Mucosa of stomach (tissue), 1 donor: ENCODE data around the gene COL4A4.

Experiments
- H3K27me3 ChIP-seq: one replicate; pipeline ENCODE4 v1.7.0; 2013; ENCODE audit warnings: mild to moderate bottlenecking, low read length; ENCODE audit not compliant: control insufficient read depth, insufficient read depth
- H3K36me3 ChIP-seq: one replicate; pipeline ENCODE4 v1.7.0; 2013; ENCODE audit warnings: low read length; ENCODE audit not compliant: control insufficient read depth, insufficient read depth
- H3K4me1 ChIP-seq: one replicate; pipeline ENCODE4 v1.7.0; 2013; ENCODE audit warnings: mild to moderate bottlenecking, low read length; ENCODE audit not compliant: control insufficient read depth, insufficient read depth
- H3K4me3 ChIP-seq: one replicate; pipeline ENCODE4 v1.7.0; 2013; ENCODE audit warnings: low read length
- H3K9ac ChIP-seq: one replicate; pipeline ENCODE4 v1.7.0; 2013; ENCODE audit warnings: mild to moderate bottlenecking, low read length, moderate library complexity
- H3K9me3 ChIP-seq: one replicate; pipeline ENCODE4 v1.7.0; 2013; ENCODE audit warnings: mild to moderate bottlenecking, low read length, moderate library complexity; ENCODE audit not compliant: control insufficient read depth
- donor health status: Pancreatic carcinoma.

The COL4A4 gene

GRCh38 chr2:227043981-227044380 lies 120.0 kb downstream of the COL4A4 start:
- no peak overlapping the region for H3K4me3 ChIP-seq
- H3K9me3 ChIP-seq: no peaks in the 10 kb centered on the region
- H3K9ac ChIP-seq: no peak overlapping the region
- no peaks in the 10 kb centered on the region for H3K4me1 ChIP-seq
- no peaks in the 10 kb centered on the region for H3K36me3 ChIP-seq
- peaks cover 4% of the 10 kb centered on the region for H3K27me3 ChIP-seq

- Histone ChIP-seq H3K9me3 (no peaks in the 10 kb centered on the region), H3K4me3 (no peak overlapping the region), H3K36me3 (no peaks in the 10 kb centered on the region), H3K4me1 (no peaks in the 10 kb centered on the region), H3K27me3 (peaks cover 4% of the 10 kb centered on the region), H3K9ac (no peak overlapping the region)
These were observed 125.3 kb downstream of the COL4A4 start for GRCh38 chr2:227038550-227039189.

DNA sequence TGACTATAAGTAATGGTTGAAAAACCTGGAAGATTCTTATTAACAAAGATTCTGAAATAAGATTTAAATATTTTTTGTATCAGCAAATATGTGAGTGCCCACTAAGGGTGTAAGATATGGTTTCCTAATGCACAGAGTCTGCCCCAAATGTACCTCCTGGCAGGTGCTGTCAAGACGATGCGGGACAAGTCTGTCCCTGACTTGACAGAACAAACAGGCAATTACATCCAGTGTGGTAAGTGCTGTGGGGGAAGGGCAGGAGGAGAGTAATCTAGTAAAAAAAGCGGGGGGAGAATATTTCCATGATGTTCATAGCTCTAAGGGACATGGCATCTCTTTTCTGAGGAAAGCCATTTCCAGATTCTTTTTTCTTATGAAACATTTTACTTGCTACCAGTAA lies 127.5 kb downstream of the COL4A4 start:
- H3K27me3 ChIP-seq: no peaks in the 10 kb centered on the region
- H3K9ac ChIP-seq: no peak overlapping the region
- no peaks in the 10 kb centered on the region for H3K36me3 ChIP-seq
- no peak overlapping the region for H3K4me3 ChIP-seq
- H3K4me1 ChIP-seq: no peaks in the 10 kb centered on the region
- no peaks in the 10 kb centered on the region for H3K9me3 ChIP-seq

DNA sequence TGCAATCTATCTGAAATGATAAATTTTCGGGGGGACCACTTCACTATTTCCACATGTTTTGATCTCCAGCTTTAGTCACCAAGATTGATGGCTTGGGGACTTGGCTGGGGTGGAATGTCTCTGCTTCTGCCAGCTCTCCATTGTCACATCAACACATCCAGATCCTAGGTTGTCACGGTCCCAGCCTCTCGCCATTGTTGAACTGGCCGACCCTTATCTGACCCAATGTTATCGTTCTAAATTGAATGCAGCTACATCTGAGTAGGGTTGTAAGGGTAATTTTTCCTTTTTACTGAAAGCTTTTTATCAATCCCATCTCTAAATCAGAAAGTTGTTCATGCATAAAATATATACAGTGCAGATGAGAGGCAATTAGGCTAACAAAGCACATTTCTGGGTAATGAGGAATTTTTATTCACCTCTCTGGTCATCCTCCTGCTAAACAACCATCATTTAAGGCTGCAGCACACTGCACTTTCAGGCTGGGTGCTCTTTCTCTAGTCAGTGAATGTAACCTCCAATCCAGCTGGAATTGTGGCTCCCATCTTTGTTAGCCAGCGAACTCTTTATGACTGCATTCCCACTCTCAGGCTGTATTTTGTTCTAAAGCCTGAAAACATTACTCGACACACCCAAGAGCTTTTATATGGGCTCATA lies 128.2 kb downstream of the COL4A4 start:
- H3K36me3 ChIP-seq: no peaks in the 10 kb centered on the region
- no peak overlapping the region for H3K4me3 ChIP-seq
- H3K9me3 ChIP-seq: no peaks in the 10 kb centered on the region
- H3K4me1 ChIP-seq: no peaks in the 10 kb centered on the region
- no peaks in the 10 kb centered on the region for H3K27me3 ChIP-seq
- H3K9ac ChIP-seq: no peak overlapping the region

- H3K27me3 ChIP-seq: no peaks in the 10 kb centered on the region
- H3K9ac ChIP-seq: no peak overlapping the region
- H3K9me3 ChIP-seq: no peaks in the 10 kb centered on the region
- H3K36me3 ChIP-seq: no peaks in the 10 kb centered on the region
- H3K4me3 ChIP-seq: no peak overlapping the region
- no peaks in the 10 kb centered on the region for H3K4me1 ChIP-seq
These were observed 130.4 kb downstream of the COL4A4 start for GRCh38 chr2:227033471-227034148.

DNA sequence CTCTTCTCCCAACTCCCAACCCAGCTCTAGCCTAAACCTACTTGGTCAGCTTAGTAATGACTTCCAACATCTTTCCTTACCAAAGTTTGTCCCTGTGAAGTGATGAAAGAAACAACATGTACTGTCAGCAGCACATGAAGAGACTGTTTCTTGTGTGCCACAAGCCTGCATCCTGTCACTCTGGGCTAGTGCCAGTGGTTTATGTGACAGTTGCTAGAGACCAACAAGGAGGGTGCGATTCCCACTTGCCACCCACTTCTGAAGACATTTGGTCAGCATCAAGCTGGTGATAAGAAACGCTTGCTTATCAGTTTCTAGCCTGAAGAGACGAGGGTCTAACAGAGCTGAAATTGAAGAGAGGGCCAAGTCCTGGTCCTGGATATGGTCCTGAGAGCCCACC lies 132.6 kb downstream of the COL4A4 start:
- Histone ChIP-seq H3K4me3 (no peak overlapping the region), H3K9ac (no peak overlapping the region), H3K27me3 (no peaks in the 10 kb centered on the region), H3K36me3 (no peaks in the 10 kb centered on the region), H3K4me1 (no peaks in the 10 kb centered on the region), H3K9me3 (no peaks in the 10 kb centered on the region)

DNA sequence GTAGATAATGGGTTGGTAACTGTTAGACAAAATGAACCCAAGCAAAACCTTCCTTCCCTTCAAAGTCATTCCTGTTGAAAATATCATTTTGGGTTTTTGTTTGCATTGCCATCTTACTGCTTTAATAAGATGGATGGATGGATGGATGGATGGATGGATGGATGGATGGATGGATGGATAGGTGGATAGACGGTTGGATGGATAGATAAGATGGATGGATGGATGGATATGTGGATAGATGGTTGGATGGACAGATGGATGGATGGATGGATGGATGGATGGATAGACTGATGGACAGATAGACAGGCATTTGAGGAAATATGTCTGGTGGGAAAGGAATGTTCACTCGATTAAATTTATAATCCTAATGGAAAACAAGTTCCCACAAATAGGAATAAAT lies 133.2 kb downstream of the COL4A4 start:
- Histone ChIP-seq H3K4me3 (no peak overlapping the region), H3K36me3 (no peaks in the 10 kb centered on the region), H3K4me1 (no peaks in the 10 kb centered on the region)

GRCh38 chr2:227029426-227030105 lies 134.4 kb downstream of the COL4A4 start:
- Histone ChIP-seq H3K36me3 (no peaks in the 10 kb centered on the region), H3K27me3 (no peaks in the 10 kb centered on the region), H3K4me3 (no peak overlapping the region), H3K4me1 (no peaks in the 10 kb centered on the region), H3K9me3 (no peaks in the 10 kb centered on the region), H3K9ac (no peak overlapping the region)

More for the DNA sequence above, 133.2 kb downstream of the COL4A4 start:
- H3K9me3 ChIP-seq: no peaks in the 10 kb centered on the region
- no peak overlapping the region for H3K9ac ChIP-seq
- no peaks in the 10 kb centered on the region for H3K27me3 ChIP-seq

DNA sequence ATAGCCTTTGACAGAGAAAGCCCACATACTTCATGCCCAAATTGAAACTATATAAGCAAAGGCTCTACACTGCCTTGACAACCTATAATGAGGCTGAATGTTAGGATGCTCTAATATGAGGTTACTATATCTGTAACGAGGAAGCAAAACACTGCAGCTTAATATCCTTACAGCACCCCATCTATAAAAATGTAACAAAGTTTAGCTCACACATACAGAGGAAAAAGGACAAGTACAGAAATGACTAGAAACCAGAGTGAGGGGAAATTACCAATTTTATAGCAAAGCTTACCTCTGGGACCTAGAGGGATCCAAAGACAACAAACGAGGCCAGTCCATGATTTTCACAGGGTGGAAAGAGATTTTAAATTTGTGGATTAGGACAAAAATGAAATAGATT lies 138.5 kb downstream of the COL4A4 start:
- Histone ChIP-seq H3K36me3 (no peaks in the 10 kb centered on the region), H3K4me1 (no peaks in the 10 kb centered on the region), H3K27me3 (no peaks in the 10 kb centered on the region), H3K4me3 (no peak overlapping the region), H3K9ac (no peak overlapping the region), H3K9me3 (no peaks in the 10 kb centered on the region)

DNA sequence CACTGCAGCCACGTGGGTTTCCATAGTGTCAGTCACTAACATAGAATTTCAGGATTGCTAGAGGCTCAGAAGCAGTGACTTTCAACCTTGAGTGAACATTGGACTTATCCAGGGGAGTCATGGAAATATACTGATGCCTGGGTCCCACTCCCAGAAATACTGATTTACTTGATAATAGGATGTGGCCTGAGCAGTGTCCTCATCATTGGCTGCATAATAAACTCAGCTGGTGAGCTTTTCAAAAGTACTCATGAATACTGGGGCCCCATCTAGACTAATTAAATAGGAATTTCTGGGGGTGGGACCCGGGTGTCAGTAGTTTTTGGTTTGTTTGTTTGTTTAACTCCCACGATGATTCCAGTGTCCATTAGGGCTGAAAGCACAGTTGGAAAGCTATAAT lies 141.4 kb downstream of the COL4A4 start:
- Histone ChIP-seq H3K9me3 (no peaks in the 10 kb centered on the region), H3K27me3 (no peaks in the 10 kb centered on the region), H3K4me1 (no peaks in the 10 kb centered on the region), H3K9ac (no peak overlapping the region), H3K4me3 (no peak overlapping the region), H3K36me3 (no peaks in the 10 kb centered on the region)

- H3K9me3 ChIP-seq: no peaks in the 10 kb centered on the region
- no peak overlapping the region for H3K9ac ChIP-seq
- H3K36me3 ChIP-seq: no peaks in the 10 kb centered on the region
- H3K4me1 ChIP-seq: no peaks in the 10 kb centered on the region
- no peaks in the 10 kb centered on the region for H3K27me3 ChIP-seq
- H3K4me3 ChIP-seq: no peak overlapping the region
These were observed 143.6 kb downstream of the COL4A4 start for GRCh38 chr2:227020416-227020815.

- Histone ChIP-seq H3K36me3 (no peaks in the 10 kb centered on the region), H3K4me1 (no peaks in the 10 kb centered on the region), H3K4me3 (no peak overlapping the region), H3K27me3 (no peaks in the 10 kb centered on the region), H3K9me3 (no peaks in the 10 kb centered on the region), H3K9ac (no peak overlapping the region)
These were observed 147.1 kb downstream of the COL4A4 start for GRCh38 chr2:227016894-227017293.
